Left kidney (tissue), 2 donors: ENCODE measurements around the gene PEX16. TPM values are rescaled to one million over a fixed set of nuclear protein-coding genes. Genes with fewer than 3 reads are reported as not detected.

Experiments used
- DNase-seq: peaks from one replicate; pipeline ENCODE4 v3.0.0-alpha.2; 2013
- polyA plus RNA-seq: library from polyadenylated mRNA; unstranded; fragments of 120-200 nt; gene quantifications from one replicate; pipeline ENCODE4 v1.2.1, GENCODE V29; 2013; ENCODE audit not compliant: insufficient read length

The PEX16 gene
- polyA plus RNA-seq, 1 donor = 13.2 TPM

DNA sequence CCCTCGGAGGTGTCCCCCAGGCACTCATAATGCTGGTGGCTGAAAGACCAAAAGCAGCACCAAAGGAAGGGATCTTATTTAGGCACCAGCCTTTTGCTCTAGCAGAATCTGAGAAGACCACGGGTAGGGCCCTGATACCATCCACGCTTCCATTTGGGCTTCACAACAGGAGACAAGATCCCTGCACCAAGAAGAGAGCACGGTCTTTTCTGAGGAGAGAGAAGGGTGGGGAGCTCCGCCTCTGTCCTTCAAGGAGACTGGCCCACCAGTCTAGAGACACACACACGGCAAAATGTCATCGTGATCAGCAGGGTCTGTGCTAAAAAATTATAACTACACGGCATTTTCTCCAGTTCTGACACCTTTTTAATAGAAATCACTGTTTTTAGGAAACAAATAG, 14.5 kb upstream of the PEX16 start:
- DNase-seq = no peak

DNA sequence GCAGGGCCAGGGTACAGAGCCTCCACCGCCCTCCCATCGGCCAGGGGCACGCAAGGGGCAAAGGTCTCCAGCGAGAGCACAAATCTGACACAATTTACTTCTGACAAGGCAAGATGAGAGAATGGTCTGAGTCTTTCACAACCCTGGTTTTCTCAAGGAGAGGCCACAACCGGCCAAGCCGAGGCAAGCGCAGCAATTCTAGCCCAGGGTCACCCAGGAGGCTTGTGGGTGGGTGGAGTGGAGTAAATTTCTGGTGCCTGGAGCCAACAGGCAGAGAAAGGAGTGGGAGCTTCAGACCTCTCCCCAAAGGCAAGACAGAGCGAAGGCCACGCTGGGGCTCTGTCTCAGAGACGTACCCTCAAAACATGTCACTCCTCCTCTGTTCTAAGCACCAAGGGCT, 14.1 kb upstream of the PEX16 start:
- DNase-seq = no peak

DNA sequence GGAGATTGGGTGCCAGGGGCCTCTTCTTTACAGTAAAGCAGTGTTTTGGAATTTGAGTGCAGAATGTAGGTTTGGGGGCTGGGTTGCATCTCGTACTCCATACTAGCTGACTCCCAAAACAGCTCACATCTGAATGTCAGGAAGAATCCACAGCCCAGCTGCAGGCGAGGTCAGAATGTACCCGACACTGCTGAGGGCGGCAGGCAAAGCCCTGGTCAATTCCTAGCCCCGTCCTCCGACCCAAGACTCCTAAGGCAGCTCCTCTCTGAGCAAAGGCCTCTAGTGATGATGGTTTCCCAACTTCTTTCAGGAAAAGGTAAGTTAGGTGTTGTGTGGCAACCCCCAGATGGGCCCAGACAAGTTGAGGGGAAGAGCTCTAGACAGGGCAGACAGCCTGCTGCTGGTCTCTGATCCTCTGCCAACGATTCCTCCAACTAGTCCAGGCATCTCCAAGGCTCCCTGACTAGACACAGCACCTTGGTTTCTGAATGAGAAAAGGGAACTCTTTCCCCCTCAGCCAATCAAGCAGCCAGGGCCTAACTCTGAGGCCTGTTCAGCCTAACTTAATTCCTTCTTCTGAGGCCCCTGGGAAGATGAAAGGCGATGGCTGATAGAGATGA, 13.4 kb upstream of the PEX16 start:
- DNase-seq = no peak

DNA sequence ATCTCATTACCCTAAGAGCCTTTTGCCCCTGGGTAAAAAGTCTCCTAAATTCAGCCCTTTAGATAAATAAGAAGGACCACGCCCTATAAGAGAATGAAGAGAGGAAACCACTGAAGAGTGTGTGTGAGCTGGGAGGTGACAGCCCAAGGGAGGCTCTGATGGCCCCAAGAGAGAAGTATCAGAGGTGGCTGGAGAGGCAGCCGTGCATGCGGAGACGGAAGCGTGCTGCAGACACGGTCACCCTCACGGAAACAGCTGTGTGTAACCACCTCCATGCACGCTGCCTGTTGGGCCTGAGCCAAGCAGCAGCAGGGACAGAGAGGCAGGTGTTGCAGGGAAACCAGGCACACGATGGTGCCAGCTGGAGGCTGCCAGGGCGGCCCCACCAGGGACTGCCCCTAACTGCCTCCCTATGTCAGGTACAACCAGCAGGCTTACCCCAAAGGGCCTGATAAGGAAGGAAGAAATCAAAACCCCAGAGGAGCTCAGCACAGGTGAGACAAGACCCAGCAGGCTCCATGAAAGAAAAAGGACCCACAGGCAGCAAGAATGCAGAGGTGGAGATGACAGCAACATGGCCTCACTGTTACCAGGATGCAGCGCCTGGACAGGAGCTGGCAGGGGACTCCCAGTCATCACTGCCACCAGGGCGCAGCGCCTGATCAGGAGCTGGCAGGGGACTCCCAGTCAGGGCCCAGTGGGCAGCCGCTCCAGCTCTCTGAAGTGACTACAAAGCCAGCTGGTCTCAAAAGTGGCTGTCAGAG, 12.5 kb upstream of the PEX16 start:
- DNase-seq = no peak

DNA sequence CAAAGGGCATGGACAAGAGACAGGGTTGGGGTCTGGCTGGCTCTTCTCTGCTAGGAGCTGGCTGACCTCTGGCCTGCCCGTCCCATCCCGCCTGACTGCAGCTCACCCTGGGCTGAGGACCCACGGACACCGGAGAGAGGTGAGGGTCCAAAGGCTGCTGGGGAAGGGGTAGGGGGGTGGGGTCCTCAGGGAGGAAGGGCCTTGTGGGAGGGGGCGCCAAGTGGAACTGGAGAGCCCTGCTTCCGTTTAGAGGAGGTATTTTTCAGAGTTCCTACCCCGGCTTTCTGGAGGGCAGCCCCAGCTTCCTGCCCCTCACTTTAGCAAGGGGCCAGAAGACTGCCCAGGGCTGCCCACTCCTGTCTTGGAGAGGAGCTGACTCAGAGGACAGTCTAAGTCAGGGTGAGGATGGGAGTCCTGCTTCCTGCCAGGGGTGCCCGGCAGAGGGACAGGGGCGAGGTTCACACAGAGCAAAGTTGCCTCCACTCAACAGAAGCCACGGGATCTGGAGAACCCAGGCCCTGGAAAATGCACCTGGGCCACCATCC, 11.9 kb upstream of the PEX16 start:
- DNase-seq = no peak

DNA sequence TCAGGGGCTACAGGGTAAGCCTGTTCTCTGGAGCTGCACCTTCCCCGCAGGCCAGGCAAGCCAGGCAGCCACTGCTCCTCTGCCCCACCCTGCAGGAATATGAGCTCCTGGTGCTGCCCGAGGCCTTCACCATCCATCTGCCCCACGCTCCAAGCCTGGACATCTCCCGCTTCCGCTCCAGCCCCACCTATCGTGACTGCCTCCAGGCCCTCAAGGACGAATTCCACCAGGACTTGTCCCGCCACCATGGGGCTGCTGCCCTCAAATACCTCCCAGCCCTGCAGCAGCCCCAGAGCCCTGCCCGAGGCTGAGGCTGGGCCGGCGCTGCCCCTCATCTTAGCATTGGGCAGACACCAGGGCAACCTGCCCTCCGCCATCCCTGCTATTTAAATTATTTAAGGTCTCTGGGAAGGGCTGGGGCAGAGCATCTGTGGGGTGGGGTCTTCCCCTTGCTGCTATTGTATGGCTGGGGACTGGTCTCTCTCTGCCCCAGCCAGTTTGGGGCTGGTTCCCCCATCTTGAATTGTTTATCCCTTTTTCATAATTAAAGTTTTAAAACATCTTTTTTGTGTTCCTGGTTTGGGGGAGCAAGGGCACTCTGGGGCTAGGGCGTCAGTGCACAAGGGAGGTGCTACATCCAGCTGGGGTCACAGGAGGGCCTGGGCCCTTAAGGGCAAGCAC, 11.0 kb upstream of the PEX16 start:
- DNase-seq = no peak

DNA sequence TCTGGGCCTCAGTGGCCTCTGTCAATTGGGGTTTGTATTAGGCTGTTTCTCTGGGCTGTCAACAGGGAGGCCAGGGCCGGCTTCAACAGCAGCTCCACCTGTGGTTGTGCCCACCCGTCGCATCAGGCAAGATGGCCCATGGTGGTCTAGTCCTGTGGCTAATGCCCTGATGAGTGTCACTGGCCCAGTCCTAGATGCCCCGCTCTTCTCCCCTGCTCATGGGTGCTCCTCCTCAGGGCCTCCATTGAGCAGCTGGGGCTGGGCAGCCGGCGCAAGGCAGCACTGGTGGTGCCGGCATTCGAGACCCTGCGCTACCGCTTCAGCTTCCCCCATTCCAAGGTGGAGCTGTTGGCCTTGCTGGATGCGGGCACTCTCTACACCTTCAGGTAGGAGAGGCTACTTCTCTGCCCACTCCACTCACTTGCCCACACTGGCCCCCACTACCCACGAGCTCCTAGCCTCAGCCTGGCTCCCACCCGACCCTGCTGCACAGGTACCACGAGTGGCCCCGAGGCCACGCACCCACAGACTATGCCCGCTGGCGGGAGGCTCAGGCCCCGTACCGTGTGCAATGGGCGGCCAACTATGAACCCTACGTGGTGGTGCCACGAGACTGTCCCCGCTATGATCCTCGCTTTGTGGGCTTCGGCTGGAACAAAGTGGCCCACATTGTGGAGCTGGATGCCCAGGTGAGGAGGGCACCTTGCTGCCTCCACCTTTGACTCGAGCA, 10.2 kb upstream of the PEX16 start:
- no peak for DNase-seq

DNA sequence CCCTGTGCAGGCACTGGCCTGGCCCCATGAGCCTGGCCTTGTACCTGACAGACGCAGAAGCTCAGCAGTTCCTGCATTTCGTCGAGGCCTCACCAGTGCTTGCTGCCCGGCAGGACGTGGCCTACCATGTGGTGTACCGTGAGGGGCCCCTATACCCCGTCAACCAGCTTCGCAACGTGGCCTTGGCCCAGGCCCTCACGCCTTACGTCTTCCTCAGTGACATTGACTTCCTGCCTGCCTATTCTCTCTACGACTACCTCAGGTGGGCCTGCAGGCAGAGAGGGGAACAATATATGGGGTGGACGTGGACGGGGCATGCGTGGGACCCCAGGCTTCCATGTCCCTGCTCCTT, 9.6 kb upstream of the PEX16 start:
- no peak for DNase-seq

DNA sequence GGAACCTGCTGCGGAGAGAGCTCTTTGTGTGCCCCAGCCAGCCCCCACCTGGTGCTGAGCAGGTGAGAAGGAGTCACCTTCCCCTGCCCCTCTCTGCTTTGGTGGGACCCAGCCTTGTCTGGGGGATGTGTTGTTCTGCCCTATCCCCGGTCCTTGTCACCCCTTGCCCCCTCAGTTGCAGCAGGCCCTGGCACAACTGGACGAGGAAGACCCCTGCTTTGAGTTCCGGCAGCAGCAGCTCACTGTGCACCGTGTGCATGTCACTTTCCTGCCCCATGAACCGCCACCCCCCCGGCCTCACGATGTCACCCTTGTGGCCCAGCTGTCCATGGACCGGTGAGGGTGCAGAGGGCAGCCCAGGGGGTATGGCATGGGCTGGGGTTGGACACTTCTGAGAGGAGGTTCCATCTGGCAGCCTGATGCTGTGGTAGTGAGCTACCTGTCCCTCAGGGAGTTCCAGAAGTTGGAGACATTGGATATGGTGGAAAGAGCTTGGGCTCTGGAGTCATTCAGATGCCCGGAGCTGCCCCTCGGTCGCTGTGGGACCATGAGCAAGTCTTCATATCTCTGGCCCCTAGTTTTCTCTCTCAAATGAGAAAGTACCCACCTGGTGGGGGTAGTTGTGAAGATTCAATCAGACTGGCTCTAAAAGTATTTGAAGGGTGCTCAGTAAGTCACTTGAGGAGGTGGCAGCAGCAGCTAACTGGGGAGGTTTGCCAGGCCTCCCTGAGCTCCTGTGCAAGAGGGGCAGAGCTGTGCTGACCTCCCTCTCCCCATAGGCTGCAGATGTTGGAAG, 9.1 kb upstream of the PEX16 start:
- DNase-seq = no peak

DNA sequence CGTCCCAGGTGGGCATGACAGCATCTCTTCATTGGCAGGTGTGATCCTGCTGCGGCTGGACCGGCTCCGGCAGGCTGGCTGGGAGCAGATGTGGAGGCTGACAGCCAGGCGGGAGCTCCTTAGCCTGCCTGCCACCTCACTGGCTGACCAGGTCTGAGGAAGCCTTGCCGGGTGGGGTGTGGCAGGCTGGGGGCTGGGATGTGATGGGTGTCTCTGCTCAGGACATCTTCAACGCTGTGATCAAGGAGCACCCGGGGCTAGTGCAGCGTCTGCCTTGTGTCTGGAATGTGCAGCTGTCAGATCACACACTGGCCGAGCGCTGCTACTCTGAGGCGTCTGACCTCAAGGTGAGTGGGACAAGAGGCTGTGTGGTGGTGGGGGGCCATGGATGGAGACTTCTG, 8.3 kb upstream of the PEX16 start:
- no peak for DNase-seq

DNA sequence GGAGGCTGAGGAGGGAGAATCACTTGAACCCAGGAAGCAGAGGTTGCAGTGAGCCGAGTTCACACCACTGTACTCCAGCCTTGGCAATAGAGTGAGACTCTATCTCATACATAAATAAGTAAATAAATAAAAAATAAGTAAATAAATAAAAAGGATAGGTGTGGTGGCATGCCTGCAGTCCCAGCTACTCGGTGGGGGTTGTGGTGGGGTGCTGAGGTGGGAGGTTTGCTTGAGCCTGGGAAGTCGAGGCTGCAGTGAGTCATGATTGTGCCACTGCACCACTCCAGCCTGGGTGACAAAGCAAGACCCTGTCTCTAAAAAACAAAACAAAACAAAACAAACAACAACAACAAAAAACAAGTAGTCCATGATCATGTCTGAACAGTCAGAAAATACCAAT, 7.9 kb upstream of the PEX16 start:
- no peak for DNase-seq

DNA sequence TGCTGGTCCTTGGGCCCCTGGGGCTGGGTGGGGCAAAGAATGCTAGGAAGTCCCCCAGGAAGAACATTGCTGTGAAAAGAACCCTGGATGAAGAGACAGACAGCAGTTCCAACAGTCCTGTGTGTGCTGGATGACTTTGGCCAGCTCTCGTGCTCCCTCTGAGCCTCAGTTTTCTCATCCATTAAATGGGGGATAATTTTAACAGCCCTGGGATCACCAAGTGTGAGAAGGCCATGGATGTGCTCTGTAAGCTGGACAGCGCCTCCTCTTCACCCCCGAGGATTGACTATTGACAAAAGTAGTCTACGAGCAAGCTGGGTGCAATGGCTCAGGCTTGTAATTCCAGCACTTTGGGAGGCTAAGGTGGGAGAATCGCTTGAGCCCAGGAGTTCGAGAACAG, 7.2 kb upstream of the PEX16 start:
- DNase-seq = no peak

DNA sequence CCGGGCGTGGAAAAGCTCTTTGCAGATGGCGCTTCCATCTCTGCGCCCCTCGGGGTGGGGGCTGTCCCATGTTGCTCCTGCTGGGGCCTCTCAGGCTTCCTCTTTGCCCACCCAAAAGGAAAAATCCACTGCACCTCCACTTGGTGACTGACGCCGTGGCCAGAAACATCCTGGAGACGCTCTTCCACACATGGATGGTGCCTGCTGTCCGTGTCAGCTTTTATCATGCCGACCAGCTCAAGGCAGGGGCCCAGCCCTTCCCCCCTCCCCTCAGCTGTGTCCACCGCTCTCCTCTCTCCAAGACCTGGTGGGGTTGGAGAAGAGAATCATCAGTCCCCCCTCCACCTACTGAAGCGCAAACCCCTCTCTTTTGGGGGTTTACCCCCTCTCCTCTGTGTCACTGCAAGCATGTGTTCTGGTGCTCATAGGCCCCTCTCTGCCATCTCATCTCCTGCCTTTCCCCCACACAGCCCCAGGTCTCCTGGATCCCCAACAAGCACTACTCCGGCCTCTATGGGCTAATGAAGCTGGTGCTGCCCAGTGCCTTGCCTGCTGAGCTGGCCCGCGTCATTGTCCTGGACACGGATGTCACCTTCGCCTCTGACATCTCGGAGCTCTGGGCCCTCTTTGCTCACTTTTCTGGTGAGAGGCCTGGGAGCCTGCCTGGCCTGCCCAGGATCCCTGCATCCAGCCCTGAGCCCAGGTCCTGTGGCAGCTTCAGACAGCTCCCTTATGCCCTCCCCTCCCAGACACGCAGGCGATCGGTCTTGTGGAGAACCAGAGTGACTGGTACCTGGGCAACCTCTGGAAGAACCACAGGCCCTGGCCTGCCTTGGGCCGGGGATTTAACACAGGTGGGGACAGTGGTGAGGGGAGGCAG, 6.6 kb upstream of the PEX16 start:
- DNase-seq = no peak

DNA sequence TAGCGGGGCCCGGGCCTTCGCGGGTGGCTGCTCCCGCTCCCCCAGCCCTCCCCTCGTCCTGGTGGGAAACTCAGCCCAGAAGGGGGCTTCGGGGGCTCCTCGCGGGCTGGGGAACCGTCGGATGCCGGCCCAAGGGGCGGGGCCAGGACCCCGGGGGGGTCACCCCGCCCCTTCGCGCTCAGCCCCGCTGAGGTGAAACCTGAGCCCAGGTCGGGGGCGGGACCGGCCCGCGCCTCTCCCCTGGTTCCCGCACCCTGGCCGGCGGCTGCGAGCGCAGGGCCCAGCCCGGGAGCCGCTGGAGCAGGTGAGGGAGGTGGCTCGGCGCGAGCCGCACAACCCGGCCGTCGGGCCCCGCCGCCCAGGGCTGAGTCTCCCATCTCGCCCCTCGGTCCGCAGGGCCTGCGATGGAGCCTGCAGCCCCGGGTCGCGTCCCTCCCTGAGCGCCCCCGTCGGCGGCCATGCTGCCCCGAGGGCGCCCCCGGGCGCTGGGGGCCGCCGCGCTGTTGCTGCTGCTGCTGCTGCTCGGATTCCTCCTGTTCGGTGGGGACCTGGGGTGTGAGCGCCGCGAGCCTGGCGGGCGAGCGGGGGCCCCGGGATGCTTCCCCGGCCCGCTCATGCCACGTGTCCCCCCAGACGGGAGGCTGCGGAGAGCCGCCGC, 4.9 kb upstream of the PEX16 start, which contains the start of gene LARGE2:
Gene LARGE2, plus strand, starts transcription at position 232 of the 658 bp plus-strand sequence. Its CDS starts 227 bp downstream, at position 459.
- no peak for DNase-seq

DNA sequence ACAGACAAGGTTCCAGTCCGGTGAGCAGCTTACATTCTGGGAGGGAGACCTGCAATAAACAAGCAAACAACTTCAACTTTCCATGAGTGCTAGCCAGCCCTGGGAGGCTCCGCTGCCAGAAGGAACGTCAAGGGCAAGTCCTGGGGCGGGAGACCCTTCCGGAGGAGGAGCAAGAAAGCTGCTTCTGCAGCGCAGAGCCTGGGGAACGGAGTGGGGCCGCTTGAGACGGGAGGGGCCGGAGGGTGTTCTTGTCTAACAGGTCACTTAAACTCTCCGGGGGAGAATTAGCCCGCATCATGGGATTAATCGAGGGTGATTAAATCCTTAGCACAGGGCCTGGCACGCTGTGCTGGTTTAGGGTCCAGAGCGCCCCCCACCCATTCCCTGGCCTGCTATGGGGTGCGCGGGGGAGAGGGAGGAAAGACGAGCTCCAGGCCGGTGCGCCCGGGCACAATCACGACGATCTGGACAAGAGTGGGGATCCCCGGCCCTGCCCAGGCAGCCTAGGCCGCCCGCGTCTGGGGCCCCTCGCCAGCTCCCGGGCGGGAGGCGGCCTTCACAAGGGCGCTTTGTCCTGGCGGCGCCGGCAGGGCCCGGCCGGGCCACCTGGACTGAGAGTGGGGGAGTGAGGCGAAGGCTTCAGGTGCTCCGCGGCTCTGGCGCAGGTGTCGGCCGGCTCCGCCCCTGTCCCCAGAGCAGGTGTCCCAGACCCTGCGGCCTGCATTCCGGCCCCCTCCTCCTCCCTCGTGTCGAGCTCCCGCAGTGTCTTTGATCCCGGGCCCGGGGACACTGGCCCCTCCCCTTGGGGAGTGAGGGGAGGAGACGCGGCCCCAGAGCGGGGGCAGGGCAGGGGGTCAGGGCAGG, 4.1 kb upstream of the PEX16 start:
- no peak for DNase-seq

DNA sequence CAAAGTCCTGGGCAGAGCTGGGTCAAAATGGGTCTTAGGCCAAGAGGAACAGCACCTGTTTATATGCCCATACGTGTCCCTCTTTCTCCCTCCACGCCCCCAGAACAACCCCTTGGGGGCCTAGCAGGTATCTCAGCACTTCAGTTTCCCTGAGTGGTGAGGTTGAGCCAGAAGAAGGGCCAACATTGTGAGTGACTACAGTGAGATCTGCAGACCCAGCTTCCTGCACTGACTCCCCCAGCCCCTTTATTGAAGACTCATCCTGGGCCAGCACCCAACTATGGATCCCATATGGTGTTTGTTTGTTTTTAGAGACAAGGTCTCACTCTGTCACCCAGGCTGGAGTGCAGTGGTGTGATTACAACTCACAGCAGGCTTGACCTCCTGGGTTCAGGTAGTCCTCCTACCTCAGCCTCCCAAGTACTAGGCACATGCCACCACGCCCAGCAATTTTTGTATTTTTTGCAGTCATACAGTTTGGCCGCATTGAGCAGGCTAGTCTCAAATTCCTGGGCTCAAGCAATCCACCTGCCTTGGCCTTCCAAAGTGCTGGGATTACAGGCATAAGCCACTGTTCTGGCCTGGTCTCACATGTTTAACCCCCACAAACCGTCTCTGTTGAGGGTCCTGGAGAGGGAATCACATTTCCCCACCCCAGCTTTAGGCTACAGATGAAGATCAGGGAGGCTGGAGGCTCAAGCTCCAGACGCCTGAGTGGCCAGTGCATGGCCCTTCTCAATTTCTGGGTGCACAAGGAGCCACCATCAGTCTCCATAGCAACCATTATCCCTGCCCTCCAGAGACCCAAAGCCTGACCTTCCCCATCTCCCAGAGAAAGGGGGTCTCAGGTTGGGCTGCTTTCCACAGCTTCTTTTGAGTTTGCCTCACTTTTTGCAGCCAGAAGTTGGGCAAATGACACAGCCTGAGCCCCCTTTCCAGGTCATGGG, 3.1 kb upstream of the PEX16 start:
- no peak for DNase-seq

DNA sequence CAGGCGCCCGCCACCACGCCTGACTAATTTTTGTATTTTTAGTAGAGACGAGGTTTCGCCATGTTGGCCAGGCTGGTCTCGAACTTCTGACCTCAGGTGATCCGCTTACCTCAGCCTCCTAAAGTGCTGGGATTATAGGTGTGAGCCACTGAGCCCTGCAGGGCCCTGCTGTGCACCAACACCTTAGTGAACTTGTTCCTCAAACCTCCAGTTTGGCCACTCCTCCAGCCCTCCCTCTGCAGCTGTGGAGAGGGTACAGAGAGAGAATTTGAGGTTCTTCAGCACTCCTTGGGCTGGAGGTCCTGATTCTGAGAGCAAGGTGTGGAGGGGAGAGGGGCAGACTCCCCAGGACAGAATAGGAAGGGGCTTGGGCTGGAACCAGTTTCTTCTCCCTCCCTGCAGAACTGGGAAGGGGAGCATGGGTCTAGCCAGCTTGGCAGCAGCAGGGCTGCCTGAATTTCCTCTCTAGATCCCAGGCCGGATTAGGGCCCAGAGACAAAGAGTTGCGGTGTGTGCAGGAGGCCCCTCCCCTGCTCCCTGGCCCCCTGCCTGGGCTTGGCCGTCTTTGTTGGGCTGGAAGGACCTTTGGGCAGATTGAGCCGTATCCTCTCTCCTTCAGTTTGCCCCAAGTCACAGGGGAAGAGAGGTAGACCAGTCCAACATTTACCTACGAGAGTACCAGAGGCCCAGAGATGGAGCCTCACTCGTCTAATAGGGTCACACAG, 2.3 kb upstream of the PEX16 start:
- no peak for DNase-seq
